Lung microvascular endothelial cell (primary cell): Measurements from ENCODE around the gene KAT7. TPM values are rescaled to one million over a fixed set of nuclear protein-coding genes. Genes with fewer than 3 reads are reported as not detected.

ENCODE experiments used
- DNase-seq, 2 donors: peaks; one replicate each; pipeline versions ENCODE4 v3.0.0 to v3.0.0-alpha.2; 2010; ENCODE audit warnings: low read depth in 2 of 2
- total RNA-seq: library from RNA; depleted of rRNA; stranded (reverse); fragments of >200 nt; gene quantifications from 2 replicates; pipeline ENCODE4 v1.2.1, GENCODE V29; 2014

Gene KAT7
- total RNA-seq, 1 donor from 2014 or later, result 21.4 TPM

DNA sequence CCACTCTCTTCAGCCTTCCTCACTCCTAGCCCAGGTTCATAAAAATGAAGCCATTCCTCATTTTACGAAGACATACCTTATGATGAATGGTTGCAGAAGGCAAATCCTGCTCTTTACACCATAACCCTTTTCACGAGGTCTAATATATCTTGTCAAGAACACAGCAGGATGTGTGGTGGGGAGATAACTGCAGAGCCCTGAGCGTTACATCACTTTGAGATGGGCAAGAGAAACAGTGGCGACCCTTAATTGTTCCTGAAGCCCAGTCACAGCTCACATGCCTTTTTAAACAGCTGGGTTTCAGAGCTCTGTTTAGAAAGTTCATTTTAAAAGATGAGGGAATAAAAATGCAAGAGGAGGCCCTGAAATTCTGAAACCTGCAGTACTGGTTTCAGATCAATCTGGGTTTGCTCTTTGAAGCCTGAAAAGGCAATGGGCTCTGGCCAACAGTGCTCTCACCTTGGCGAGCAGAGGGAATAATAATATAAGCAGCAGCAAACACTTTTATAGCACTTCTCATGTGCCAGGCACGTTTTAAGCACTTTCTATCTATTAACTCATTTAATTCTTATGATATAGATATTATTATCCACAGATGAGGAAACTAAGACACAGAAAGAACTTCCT, 27.4 kb upstream of the KAT7 start:
- DNase-seq, result no peak

- no peak for DNase-seq
These were observed 26.1 kb upstream of the KAT7 start for GRCh38 chr17:49762151-49762941.

DNA sequence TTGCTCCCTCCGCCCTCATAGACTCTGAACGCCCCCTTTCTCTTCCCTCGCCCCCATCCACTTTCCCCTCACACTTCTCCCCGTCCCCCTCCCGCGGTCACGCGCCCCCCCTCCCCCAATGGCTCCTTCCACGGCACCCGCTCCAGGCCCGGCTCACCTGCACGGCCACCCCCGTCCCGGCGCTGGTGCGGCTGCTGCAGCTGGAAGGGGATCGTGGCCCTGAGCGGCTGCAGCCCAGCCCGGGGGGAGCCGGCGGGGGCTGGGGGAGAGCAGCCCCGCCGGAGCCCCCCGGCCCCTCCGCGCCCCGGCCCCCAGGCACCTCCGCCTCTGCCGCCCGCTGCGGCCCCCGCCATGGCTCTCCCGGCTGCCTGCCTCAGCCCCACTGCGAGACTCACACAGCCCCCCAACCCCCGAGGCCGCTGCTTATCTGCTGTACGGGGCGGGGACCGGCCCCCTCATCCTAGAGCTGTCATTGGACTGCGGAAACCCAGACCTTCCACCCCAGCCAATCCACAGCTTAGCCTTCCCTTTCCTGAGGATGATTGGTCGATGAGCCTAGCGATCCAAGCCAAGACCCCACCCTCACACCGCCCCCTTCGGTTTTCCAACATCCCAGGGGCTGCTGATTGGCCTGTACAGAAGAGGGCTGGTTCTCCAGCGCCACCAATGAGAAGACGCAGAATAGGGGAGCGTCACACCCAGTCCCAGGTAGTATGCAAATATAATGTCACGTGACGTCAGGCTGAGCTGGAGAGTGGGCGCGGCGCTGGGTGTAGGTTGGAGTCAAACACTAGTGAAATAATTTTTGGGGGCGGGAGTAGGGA, 24.5 kb upstream of the KAT7 start, which contains the start of gene FAM117A:
Gene FAM117A, minus strand, starts transcription at position 397 of the 824 bp plus-strand sequence. Its CDS starts 44 bp downstream, at position 353.
- peak; percentile 97 to 99 for DNase-seq

DNA sequence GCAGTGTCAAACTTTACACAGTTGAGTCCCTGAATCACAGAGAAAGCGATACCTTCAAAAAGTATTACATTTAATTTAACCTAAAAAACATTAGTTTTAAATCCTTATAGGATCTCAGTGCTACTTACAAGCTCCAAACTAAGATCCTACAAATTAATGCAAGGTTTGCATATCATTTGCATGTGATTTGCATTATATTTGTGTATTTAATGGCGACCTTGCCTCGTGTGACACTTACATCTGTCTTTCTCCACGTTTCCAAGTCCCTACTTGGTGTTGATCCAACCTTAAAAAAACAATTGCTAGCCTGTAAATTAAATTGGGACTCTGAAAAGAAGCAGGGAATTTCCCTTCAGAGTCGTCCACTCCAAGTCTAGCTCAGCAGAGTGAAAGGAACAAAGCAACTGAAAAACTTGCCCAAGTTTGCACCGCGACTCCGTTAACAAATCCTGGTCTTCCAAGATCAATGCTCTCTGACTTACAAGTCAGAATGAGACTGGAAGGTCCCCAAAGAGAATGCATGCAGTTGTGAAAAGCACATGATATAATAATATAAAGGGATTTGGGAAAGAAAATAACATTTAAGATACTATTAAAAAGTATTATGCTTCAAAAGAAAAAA, 23.8 kb upstream of the KAT7 start:
- no peak for DNase-seq

DNA sequence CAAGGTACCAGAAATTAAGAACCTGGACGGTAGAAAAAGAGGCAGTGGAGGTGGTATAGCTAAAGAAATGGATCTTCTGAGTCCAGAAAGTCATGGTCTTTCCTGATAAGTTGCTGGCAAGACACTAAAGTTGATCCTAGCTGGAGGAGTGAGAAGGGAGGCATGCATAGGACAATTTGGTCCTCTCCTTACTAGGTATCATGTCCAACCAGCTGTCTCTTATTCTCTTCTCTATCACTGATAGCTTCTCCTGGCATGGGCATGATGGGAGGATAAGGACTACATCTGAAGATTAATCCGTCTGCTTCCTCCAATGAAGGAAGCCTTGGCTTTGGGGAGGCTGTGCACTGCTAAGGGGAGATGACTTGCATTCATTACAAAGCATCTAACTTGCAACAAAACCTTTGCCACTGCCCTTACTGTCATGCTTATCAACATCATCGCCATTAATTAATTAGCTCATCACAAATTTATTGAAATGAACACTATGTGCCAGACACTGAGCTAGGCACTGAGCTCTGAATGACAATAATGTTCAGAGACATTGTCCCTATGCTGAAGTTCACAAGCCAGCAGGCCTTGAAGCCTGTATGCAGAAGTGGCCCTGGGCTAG, 21.5 kb upstream of the KAT7 start:
- no peak for DNase-seq

GRCh38 chr17:49775546-49776260, 12.8 kb upstream of the KAT7 start:
- peak; percentile 77 to 87 for DNase-seq

DNA sequence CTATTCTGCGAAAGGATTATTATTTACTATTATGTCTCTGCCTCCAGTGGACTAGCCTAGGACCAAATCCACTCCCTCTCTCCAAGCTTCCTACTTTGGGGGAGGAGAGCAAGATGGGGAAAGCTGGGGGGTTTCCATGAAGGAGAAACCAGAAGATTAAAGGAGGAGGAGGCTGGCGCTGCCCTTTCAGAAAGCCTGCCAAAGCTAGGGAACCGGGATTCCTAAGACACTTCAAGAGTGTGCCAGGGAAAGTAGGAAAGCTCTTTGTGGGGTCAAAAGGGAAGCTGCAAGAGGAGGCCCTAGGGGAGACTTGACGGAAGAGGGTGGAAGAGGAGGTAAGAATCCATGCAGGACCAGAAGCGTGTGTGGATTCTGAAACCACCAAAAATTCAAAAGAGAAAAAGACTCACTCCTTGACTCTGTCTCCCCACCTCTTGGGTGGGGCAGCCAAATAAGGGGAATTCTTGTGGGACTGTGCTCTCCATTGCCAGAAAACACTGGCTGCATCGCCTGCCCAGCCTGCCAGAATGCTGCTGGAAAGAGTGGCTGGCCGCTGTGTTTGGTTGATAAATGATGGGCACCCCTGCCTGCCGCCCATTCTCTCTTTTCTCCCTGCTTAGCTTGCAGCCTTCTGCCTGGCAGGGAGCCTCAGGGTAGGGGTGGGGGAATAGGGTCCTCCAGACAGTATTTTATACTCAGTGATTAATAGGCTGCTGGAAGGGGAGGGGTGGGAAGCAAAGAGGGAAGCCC, 11.8 kb upstream of the KAT7 start:
- no peak for DNase-seq

DNA sequence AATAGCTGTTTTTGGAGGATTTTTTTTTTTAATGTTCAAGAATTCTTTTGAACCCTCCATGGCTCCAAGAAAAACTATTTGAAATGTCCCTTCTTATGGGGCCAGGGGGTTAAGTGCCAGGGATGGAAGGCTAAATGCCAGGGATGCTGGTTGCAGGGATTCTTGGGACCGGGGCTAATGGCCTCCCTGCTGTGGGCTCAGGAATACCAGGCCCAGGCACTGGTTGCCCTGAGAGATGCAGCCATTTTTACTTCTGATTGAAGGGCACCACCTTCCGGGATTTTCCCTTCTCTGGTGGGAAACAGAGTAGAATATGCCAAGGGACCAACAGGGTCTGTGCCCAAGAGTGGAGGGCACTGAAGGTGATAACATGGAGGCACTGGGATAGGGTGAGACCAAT, 10.9 kb upstream of the KAT7 start:
- DNase-seq, result no peak

GRCh38 chr17:49779156-49779738, 9.2 kb upstream of the KAT7 start:
- no peak for DNase-seq

DNA sequence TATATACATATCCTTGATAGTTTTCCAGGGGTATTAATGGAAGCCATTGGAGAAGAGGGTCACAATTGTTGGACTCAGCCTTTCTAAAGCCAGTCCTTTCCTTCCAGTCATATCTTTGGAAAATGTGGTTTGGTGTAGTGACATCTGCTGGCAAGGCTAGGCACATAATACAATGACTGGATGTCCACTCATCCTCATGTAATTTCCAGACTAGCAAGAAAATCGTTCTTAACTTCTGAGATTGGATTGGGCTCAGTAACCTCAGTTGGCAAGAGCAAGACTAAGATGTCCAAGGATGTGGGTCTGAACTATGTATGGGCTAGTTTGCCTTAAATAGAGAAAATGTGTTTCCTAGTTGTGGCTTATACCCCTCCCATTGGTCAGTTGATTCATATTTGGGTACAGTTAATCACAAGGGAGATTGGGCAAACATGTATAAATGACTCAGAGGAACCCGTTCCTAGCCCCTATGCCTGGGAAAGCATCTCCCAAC, 8.7 kb upstream of the KAT7 start:
- peak; percentile 78 to 79 for DNase-seq

DNA sequence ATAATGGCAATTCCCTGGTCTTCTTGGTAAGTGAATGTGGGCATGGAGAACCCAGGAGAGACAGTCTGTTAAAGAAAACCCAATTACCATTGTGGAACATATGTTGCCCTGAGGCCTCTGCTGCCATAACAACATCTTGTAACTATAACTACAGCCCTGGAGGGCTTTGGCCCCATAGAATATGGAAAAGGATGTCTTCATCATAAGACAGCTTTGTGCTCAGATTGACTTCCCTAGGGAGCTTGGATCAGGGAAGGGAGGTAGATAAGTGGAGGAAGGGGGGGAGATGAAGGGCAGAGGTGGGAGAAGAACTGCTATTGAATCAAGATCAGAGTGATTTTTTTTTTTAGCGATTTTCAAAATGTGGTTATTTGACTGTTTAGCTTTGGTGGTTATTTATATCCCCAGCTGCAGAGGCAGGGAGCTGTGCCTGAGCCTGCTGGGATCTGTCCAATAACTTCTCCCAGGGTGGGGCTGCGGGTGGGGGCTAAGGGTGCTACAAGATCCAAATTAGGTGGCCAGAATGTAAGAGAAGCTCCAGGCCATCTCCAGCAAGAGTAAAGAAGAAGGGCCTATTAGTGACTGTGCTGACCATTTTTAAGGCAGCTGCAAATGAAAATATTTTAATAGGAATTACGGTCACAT, 5.3 kb upstream of the KAT7 start:
- no peak for DNase-seq

DNA sequence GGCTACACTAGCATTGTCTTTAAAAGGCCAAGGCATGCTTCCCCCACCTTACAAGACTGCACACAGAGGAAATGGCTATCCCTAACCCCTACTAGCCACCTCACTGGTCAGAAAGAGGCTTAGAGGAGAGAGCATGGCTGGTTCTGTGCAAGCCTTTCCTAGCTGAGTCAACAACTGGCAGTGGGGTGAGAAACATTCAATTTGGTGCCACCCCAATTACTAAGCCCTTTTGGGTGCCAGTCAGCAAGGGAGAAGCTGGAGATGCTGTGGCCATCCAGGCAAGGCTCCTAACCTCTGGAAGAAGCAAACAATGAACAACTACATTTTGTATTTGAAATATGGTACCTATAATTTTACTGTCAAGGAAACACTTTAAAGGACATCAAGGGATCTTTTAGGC, 4.7 kb upstream of the KAT7 start:
- DNase-seq, result no peak

DNA sequence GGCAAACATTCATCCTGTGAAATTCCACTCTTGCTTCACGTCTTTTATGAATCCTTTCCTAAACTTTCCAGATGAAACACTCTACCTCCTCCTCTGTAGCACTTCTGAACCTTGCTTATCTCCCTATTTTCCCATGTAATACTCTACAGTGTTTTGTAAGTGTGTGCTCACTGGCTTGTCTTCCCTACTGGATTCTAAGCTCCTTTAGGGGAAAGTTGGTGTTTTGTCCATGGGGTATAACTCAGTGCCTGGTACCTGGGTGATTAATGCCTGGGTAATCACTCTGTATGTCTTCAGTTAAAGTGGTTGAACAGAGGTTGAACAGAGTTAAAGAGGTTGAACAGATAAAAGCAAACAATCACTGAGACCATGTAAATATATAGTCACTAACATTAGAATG, 3.8 kb upstream of the KAT7 start:
- DNase-seq, result no peak

GRCh38 chr17:49787884-49788477, 500 bp upstream of the KAT7 start:
- DNase-seq, result no peak

- DNase-seq, result no peak
These were observed 730 bp downstream of the KAT7 start for GRCh38 chr17:49789243-49789578.

GRCh38 chr17:49793309-49793708, 4.8 kb downstream of the KAT7 start:
- DNase-seq, result no peak

DNA sequence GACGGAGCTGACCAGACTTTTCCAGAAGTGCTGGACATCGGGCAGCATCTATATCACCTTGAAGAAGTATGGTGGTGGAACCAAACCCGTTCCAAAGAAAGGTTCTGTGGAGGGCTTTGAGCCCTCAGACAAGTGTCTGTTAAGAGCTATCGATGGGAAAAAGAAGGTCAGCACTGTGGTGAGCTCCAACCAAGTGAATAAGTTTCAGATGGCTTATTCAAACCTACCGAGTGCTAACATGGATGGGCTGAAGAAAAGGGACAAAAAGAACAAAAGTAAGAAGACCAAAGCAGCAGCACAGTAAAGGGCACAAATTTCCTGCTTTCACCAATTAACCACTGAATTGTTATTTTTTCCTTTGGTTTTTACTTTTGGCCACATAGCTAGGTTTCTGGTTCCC, 6.9 kb downstream of the KAT7 start:
- DNase-seq, result no peak

DNA sequence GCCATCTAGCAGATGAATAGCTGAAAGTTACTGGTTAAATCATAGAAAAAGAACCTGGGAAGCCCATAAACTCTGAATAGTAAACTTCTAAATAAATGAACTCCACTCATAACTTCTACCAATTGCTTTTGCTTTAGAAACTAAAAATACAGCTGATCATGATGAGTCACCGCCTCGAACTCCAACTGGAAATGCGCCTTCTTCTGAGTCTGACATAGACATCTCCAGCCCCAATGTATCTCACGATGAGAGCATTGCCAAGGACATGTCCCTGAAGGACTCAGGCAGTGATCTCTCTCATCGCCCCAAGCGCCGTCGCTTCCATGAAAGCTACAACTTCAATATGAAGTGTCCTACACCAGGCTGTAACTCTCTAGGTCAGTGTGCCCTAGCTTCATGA, 9.7 kb downstream of the KAT7 start:
- DNase-seq, result peak in 1 of 2 donors; percentile 49

DNA sequence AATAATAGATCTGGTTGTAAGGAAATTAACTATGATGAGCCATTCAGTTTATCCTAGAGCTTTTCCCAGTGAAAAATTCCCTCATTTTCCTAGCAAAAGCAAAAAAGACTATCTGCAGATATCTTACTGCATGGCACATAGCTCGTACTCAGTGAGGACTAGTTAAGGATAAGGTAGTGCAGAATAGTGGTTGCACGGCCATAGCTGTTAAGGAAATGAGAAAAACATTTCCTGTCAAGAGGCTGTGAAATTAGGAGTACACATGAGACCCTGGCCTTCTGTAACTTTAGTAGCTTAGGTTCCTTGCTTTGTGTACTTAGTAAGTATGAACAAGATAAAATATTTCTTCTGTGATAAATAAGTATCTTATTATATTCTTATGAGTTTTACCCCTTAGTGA, 10.3 kb downstream of the KAT7 start:
- DNase-seq, result no peak
